DOHH2 (cell line): ENCODE data around the gene ZNF536.

Experiments used
- EZH2phosphoT487 ChIP-seq: fragments of 200-600 bp; sonication (generic); IDR thresholded peaks from 2 replicates; pipeline ENCODE4 v1.6.1; 2017; ENCODE audit warnings: borderline replicate concordance, mild to moderate bottlenecking, antibody characterized with exemption, low read length, moderate library complexity, mixed read lengths
- TF ChIP-seq, protein P1 (sequence below): fragments of 200-600 bp; sonication (generic); IDR thresholded peaks from one replicate; pipeline ENCODE4 v1.5.1; 2014; ENCODE audit warnings: antibody characterized with exemption, mild to moderate bottlenecking, low read depth, low read length; ENCODE audit not compliant: poor library complexity, severe bottlenecking

DNA sequence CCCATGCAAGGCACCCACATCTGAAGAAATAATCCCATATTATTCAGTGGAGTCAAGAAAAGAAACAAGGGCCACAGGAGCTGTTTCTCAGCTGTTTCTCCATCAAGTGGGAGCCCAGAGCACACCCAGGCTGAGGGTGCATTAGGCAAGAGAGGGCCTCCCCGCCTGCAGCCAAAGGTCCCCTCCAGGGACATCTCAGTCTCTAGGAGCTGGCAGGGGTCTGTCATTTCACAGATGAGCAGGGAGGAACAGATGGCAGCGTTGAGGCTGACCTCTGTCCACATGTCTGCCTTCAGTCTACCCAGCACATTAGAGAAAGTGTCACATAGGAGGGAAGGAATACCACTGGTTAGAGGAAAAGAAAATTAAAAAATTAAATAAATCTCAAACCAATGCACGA, 157.7 kb downstream of the ZNF536 start:
- TF ChIP-seq, protein P1, sequence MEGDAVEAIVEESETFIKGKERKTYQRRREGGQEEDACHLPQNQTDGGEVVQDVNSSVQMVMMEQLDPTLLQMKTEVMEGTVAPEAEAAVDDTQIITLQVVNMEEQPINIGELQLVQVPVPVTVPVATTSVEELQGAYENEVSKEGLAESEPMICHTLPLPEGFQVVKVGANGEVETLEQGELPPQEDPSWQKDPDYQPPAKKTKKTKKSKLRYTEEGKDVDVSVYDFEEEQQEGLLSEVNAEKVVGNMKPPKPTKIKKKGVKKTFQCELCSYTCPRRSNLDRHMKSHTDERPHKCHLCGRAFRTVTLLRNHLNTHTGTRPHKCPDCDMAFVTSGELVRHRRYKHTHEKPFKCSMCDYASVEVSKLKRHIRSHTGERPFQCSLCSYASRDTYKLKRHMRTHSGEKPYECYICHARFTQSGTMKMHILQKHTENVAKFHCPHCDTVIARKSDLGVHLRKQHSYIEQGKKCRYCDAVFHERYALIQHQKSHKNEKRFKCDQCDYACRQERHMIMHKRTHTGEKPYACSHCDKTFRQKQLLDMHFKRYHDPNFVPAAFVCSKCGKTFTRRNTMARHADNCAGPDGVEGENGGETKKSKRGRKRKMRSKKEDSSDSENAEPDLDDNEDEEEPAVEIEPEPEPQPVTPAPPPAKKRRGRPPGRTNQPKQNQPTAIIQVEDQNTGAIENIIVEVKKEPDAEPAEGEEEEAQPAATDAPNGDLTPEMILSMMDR: no peak
- no peak for TF ChIP-seq EZH2phosphoT487
